Small intestine (tissue), 7 donors: Measurements from ENCODE around the gene TRIM6. TPM values are rescaled to one million over a fixed set of nuclear protein-coding genes. Genes with fewer than 3 reads are reported as not detected.
"Not testable (repeated sequence)": the region's sequence is repeated elsewhere in the genome, so short reads cannot be mapped to it uniquely, and the experiment has no call there.

Source experiments
- DNase-seq, 2 donors: peaks; one replicate each; pipeline versions ENCODE4 v3.0.0 to v3.0.0-alpha.2; 2013
- FAIRE-seq: peaks from 2 replicates; lab custom pipeline; 2012; peaks lifted over from hg19 to GRCh38; lab: Jason Lieb, UNC
- H3K27ac ChIP-seq, 3 donors: one replicate each; pipeline ENCODE4 v1.5.1; 2013; ENCODE audit warnings: low read length in 2 of 3, mild to moderate bottlenecking in 2 of 3, control low read depth in 1 of 3, inconsistent platforms in 1 of 3, low read depth in 1 of 3, moderate library complexity in 1 of 3
- H3K27me3 ChIP-seq, 3 donors: one replicate each; pipeline ENCODE4 v1.6.1; 2013; ENCODE audit warnings: low read length in 3 of 3, inconsistent platforms in 1 of 3; ENCODE audit not compliant: control insufficient read depth in 3 of 3, insufficient read depth in 3 of 3
- H3K36me3 ChIP-seq, 3 donors: one replicate each; pipeline ENCODE4 v1.6.1; 2013; ENCODE audit warnings: low read length in 3 of 3, inconsistent platforms in 1 of 3, low read depth in 1 of 3, mild to moderate bottlenecking in 1 of 3, moderate library complexity in 1 of 3; ENCODE audit not compliant: control insufficient read depth in 3 of 3, insufficient read depth in 2 of 3
- H3K4me1 ChIP-seq, 3 donors: one replicate each; pipeline ENCODE4 v1.6.1; 2013; ENCODE audit warnings: low read length in 2 of 3, inconsistent platforms in 1 of 3, low read depth in 1 of 3, mild to moderate bottlenecking in 1 of 3, moderate library complexity in 1 of 3; ENCODE audit not compliant: control insufficient read depth in 3 of 3, insufficient read depth in 2 of 3
- H3K4me3 ChIP-seq, 3 donors: one replicate each; pipeline ENCODE4 v1.5.1; 2013; ENCODE audit warnings: low read length in 3 of 3, control low read depth in 1 of 3, inconsistent platforms in 1 of 3, low read depth in 1 of 3, mild to moderate bottlenecking in 1 of 3, moderate library complexity in 1 of 3
- H3K9me3 ChIP-seq, 2 donors: one replicate each; pipeline ENCODE4 v1.6.1; 2013; ENCODE audit warnings: low read depth in 1 of 2, low read length in 1 of 2; ENCODE audit not compliant: control insufficient read depth in 2 of 2, insufficient read depth in 1 of 2
- WGBS, 3 donors: extraction: QIAGEN DNeasy Blood & Tissue Kit; methylation state at CpG; one replicate each; pipeline ENCODE4 v1.1.7; 2013; 5-methylcytosine and 5-hydroxymethylcytosine counted together
- polyA plus RNA-seq, 4 donors: library from polyadenylated mRNA; stranded (reverse) in 3 of 4; unstranded in 1 of 4; fragments of 200-250 nt in 3 of 4; fragments of 120-200 nt in 1 of 4; gene quantifications; one replicate each; pipeline versions ENCODE4 v1.2.1 to v1.2.3, GENCODE V29; 2013
- donor health status: healthy with polysubstance abuse.
- donor health status: control.
- donor health status: control.
- donor health status: Bipolar disorder and iron deficiency.
- donor health status: healthy.

Gene TRIM6
- polyA plus RNA-seq, 4 donors = 0.54 to 3.0 (median 1.1) TPM; not detected in 1

DNA sequence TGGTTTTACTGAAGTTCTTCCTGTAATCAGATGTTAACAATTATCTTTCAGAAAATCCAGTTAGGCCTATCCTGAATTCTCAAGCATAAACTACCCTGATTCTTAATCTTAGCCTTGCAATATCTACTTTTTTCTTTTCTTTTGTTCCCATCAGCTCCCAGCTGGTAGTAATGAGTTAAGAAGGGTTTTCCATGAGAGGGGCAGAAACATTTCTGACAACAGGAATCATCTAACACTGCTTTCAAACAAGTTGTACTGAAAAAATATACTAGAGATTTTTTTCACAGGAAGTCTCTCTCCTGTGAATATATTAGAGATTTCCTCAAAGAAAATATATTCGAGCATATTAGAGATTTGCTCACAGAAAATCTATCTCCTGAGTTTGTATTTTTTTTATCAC, 3.3 kb upstream of the TRIM6 start:
- WGBS, 3 donors = 42 to 56% (median 49%) methylated on average over 1 of the region's 1 CpG
- Histone ChIP-seq H3K27me3 (no peaks in the 10 kb centered on the region), H3K4me3 (no peak overlapping the region), H3K4me1 (no peaks in the 10 kb centered on the region), H3K36me3 (no peaks in the 10 kb centered on the region), H3K9me3 (no peaks in the 10 kb centered on the region), H3K27ac (no peak overlapping the region)
- no peak for FAIRE-seq
- no peak for DNase-seq

GRCh38 chr11:5597953-5598352, 1.5 kb downstream of the TRIM6 start:
- WGBS, 3 donors = 68 to 82% (median 71%) methylated on average over 3 of the region's 3 CpGs
- Histone ChIP-seq H3K4me3 (no peak overlapping the region), H3K36me3 (no peaks in the 10 kb centered on the region), H3K9me3 (no peaks in the 10 kb centered on the region), H3K27me3 (no peaks in the 10 kb centered on the region), H3K27ac (no peak overlapping the region), H3K4me1 (no peaks in the 10 kb centered on the region)
- DNase-seq (no peak), FAIRE-seq (no peak)

GRCh38 chr11:5600374-5600851, 4.0 kb downstream of the TRIM6 start:
- peak; percentile 68 to 79 for DNase-seq
- no peaks in the 10 kb centered on the region for H3K4me1 ChIP-seq
- FAIRE-seq = no peak
- H3K27ac ChIP-seq = peak overlapping the region in 1 of 3 donors; percentile 60
- H3K4me3 ChIP-seq = no peak overlapping the region
- no peaks in the 10 kb centered on the region for H3K27me3 ChIP-seq
- 32 to 35% (median 34%) methylated on average over 9 of the region's 9 CpGs for WGBS, 3 donors
- H3K36me3 ChIP-seq = peaks cover 0 to 3% (median 0%) of the 10 kb centered on the region in 3 donors
- no peaks in the 10 kb centered on the region for H3K9me3 ChIP-seq

DNA sequence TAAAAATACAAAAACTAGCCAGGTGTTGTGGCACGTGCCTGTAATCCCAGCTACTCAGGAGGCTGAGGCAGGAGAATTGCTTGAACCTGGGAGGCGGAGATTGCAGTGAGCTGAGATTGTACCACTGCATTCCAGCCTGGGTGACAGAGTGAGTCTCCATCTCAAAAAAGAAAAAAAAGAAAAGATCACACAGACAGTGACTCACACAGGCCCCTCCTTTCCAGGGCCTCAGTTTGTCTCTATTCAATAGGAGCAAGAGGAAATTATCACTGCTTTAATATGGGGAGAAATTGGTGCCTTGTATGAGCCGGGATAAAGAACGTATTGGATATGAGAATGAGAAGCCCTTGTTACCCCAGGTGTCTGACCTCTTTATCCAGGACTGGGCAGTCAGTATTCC, 6.4 kb downstream of the TRIM6 start:
- H3K36me3 ChIP-seq, H3K27me3 ChIP-seq, H3K27ac ChIP-seq, H3K4me3 ChIP-seq, DNase-seq, FAIRE-seq, H3K9me3 ChIP-seq, H3K4me1 ChIP-seq: not testable (repeated sequence)
- 90 to 96% (median 93%) methylated on average over 4 of the region's 4 CpGs for WGBS, 3 donors

DNA sequence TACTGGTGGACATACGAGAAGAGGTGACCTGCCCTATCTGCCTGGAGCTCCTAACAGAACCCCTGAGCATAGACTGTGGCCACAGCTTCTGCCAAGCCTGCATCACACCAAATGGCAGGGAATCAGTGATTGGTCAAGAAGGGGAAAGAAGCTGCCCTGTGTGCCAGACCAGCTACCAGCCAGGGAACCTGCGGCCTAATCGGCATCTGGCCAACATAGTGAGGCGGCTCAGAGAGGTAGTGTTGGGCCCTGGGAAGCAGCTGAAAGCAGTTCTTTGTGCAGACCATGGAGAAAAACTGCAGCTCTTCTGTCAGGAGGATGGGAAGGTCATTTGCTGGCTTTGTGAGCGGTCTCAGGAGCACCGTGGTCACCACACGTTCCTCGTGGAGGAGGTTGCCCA, 6.9 kb downstream of the TRIM6 start:
- Histone ChIP-seq H3K27ac (no peak overlapping the region), H3K4me3 (no peak overlapping the region)

GRCh38 chr11:5604896-5605295, 8.5 kb downstream of the TRIM6 start:
- no peak for DNase-seq
- H3K9me3 ChIP-seq = no peaks in the 10 kb centered on the region
- H3K4me3 ChIP-seq = no peak overlapping the region
- H3K27me3 ChIP-seq = no peaks in the 10 kb centered on the region
- H3K27ac ChIP-seq = no peak overlapping the region
- WGBS, 3 donors = 64 to 83% (median 65%) methylated on average over 4 of the region's 4 CpGs
- no peaks in the 10 kb centered on the region for H3K4me1 ChIP-seq
- no peak for FAIRE-seq
- peaks cover 0 to 3% (median 0%) of the 10 kb centered on the region in 3 donors for H3K36me3 ChIP-seq

More for the DNA sequence above, 6.9 kb downstream of the TRIM6 start:
- H3K9me3 ChIP-seq = no peaks in the 10 kb centered on the region
- 86 to 93% (median 90%) methylated on average over 8 of the region's 8 CpGs for WGBS, 3 donors
- DNase-seq = no peak
- no peak for FAIRE-seq
- no peaks in the 10 kb centered on the region for H3K4me1 ChIP-seq
- H3K36me3 ChIP-seq = peaks cover 0 to 3% (median 0%) of the 10 kb centered on the region in 3 donors
- H3K27me3 ChIP-seq = no peaks in the 10 kb centered on the region

- H3K27me3 ChIP-seq = no peaks in the 10 kb centered on the region
- H3K9me3 ChIP-seq = no peaks in the 10 kb centered on the region
- H3K4me1 ChIP-seq = no peaks in the 10 kb centered on the region
- H3K36me3 ChIP-seq = peaks cover 0 to 3% (median 0%) of the 10 kb centered on the region in 3 donors
- DNase-seq (no peak), FAIRE-seq (no peak)
- WGBS, 3 donors = 76 to 84% (median 76%) methylated on average over 5 of the region's 5 CpGs
- no peak overlapping the region for H3K4me3 ChIP-seq
- no peak overlapping the region for H3K27ac ChIP-seq
Measured at GRCh38 chr11:5605849-5606248, 9.4 kb downstream of the TRIM6 start.

DNA sequence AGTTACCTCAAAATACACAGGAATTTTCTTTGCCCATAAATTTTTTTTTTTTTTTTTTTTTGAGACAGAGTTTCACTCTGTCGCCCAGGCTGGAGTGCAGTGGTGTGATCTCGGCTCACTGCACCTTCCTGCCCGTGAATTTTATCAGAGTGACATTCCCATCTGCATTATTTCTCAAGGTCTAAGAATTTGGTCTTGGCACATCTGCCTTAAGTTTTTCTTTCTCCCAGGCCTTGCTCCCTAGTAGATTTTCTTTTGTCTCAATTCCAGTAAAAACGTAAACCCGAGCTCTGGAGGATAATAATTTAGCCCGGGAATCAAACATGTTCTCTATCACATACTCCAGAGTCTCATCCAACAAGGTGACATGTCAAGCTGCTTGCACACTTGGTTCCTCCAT, 12.4 kb downstream of the TRIM6 start:
- Histone ChIP-seq H3K27ac (no peak overlapping the region), H3K36me3 (peaks cover 0 to 3% (median 0%) of the 10 kb centered on the region in 3 donors), H3K27me3 (no peaks in the 10 kb centered on the region), H3K4me1 (no peaks in the 10 kb centered on the region), H3K9me3 (no peaks in the 10 kb centered on the region), H3K4me3 (no peak overlapping the region)
- WGBS, 3 donors = 83 to 87% (median 86%) methylated on average over 6 of the region's 6 CpGs
- DNase-seq = no peak
- no peak for FAIRE-seq

- H3K27me3 ChIP-seq = no peaks in the 10 kb centered on the region
- no peaks in the 10 kb centered on the region for H3K9me3 ChIP-seq
- no peak for FAIRE-seq
- no peak for DNase-seq
- no peaks in the 10 kb centered on the region for H3K36me3 ChIP-seq
- no peaks in the 10 kb centered on the region for H3K4me1 ChIP-seq
- H3K4me3 ChIP-seq = no peak overlapping the region
- WGBS, 3 donors = 72 to 81% (median 81%) methylated on average over 5 of the region's 5 CpGs
- H3K27ac ChIP-seq = no peak overlapping the region
Measured at GRCh38 chr11:5610446-5610845, 14.0 kb downstream of the TRIM6 start.
